A549 (cell line): Measurements from ENCODE around the gene CSTPP1. TPM values are rescaled to one million over a fixed set of nuclear protein-coding genes. Genes with fewer than 3 reads are reported as not detected.

Source experiments
- ATAC-seq, 2 experiments: fragments of 200-7000 bp in 1 of 2; fragments of >200 bp in 1 of 2; cut with Nextera tagmentation in 1 of 2; cut with Tn5 transposase in 1 of 2; 3 replicates each; pipeline versions ENCODE4 v1.8.0 to v1.9.1; 2018 to 2020; ENCODE audit warnings: mild to moderate bottlenecking in 1 of 2, moderate library complexity in 1 of 2
- CTCF ChIA-PET: fragments of 300-600 bp; sonication (Branson Sonifier 250); formaldehyde crosslinking; extraction: SDS; loops from one replicate; lab custom pipeline; 2021; ENCODE audit warnings: antibody characterized with exemption, inconsistent platforms; lab: Yijun Ruan, JAX
- POLR2A ChIA-PET: fragments of 350-600 bp; formaldehyde crosslinking; extraction: SDS; loops from one replicate; lab custom pipeline; 2021; ENCODE audit warnings: antibody characterized with exemption, inconsistent platforms; lab: Yijun Ruan, JAX
- DNase-seq, 2 experiments: peaks; one replicate each; pipeline versions ENCODE4 v3.0.0 to v3.0.0-alpha.2; 2011 to 2016; ENCODE audit warnings: low read depth in 1 of 2, low spot score in 1 of 2
- FAIRE-seq: peaks from 2 replicates; lab custom pipeline; 2011; peaks lifted over from hg19 to GRCh38; lab: Jason Lieb, UNC
- H3K27ac ChIP-seq, 2 experiments: fragments of >200 bp; sonication (Bioruptor Twin); formaldehyde crosslinking; 3 replicates each; pipeline ENCODE4 v1.5.1; 2016 to 2017
- H3K4me1 ChIP-seq: fragments of >200 bp; sonication (Bioruptor Twin); formaldehyde crosslinking; 3 replicates; pipeline ENCODE4 v1.6.1; 2016
- H3K4me2 ChIP-seq: fragments of >200 bp; sonication (Bioruptor Twin); formaldehyde crosslinking; 3 replicates; pipeline ENCODE4 v1.6.1; 2016
- H3K4me3 ChIP-seq: fragments of >200 bp; sonication (Bioruptor Twin); formaldehyde crosslinking; 3 replicates; pipeline ENCODE4 v1.5.1; 2016
- H3K9me3 ChIP-seq: fragments of >200 bp; sonication (Bioruptor Twin); formaldehyde crosslinking; 3 replicates; pipeline ENCODE4 v1.6.1; 2016
- CBX2 ChIP-seq: fragments of 200-600 bp; sonication (generic); IDR thresholded peaks from 2 replicates; pipeline ENCODE4 v1.6.1; 2016; ENCODE audit warnings: low read depth, mild to moderate bottlenecking, borderline replicate concordance
- CHD2 ChIP-seq: fragments of 150-350 bp; IDR thresholded peaks from 2 replicates; pipeline ENCODE4 v1.6.1; 2014; ENCODE audit warnings: low read length; ENCODE audit not compliant: partially characterized antibody
- CTCF ChIP-seq: fragments of >200 bp; sonication (Bioruptor Twin); formaldehyde crosslinking; IDR thresholded peaks from 3 replicates; pipeline ENCODE4 v1.5.1; 2016
- E2F6 ChIP-seq: IDR thresholded peaks from 2 replicates; pipeline ENCODE4 v1.6.1; 2012; ENCODE audit warnings: low read depth, borderline replicate concordance
- EP300 ChIP-seq, 2 experiments: fragments of >200 bp; sonication (Bioruptor Twin); formaldehyde crosslinking; IDR thresholded peaks; 2 replicates in 1 of 2; 3 replicates in 1 of 2; pipeline ENCODE4 v1.6.1; 2016 to 2017
- FOXS1 ChIP-seq: fragments of 250-450 bp; sonication (Bioruptor Pico); IDR thresholded peaks from 2 replicates; pipeline ENCODE4 v1.5.0; 2020; ENCODE audit warnings: mild to moderate bottlenecking, moderate library complexity
- HDAC2 ChIP-seq: fragments of 200-600 bp; sonication (generic); IDR thresholded peaks from 2 replicates; pipeline ENCODE4 v1.6.1; 2016
- HES2 ChIP-seq: fragments of >200 bp; sonication (Bioruptor Twin); formaldehyde crosslinking; IDR thresholded peaks from 2 replicates; pipeline ENCODE4 v1.6.1; 2016
- HMGXB4 ChIP-seq: fragments of 250-450 bp; sonication (Bioruptor Pico); IDR thresholded peaks from 2 replicates; pipeline ENCODE4 v1.5.0; 2021; ENCODE audit warnings: mild to moderate bottlenecking, moderate library complexity, borderline replicate concordance
- HOXA7 ChIP-seq: fragments of 250-450 bp; sonication (Bioruptor Pico); IDR thresholded peaks from 2 replicates; pipeline ENCODE4 v1.5.0; 2020; ENCODE audit warnings: mild to moderate bottlenecking, moderate library complexity
- KDM1A ChIP-seq: fragments of 200-600 bp; sonication (generic); IDR thresholded peaks from 2 replicates; pipeline ENCODE4 v1.6.1; 2016; ENCODE audit warnings: low read depth, mild to moderate bottlenecking
- KDM5A ChIP-seq: fragments of 200-600 bp; sonication (generic); IDR thresholded peaks from 2 replicates; pipeline ENCODE4 v1.6.1; 2016; ENCODE audit warnings: antibody characterized with exemption, mild to moderate bottlenecking
- MAFK ChIP-seq: fragments of 450-650 bp; IDR thresholded peaks from 2 replicates; pipeline ENCODE4 v1.6.1; 2014; ENCODE audit not compliant: partially characterized antibody
- MAX ChIP-seq: IDR thresholded peaks from 2 replicates; pipeline ENCODE4 v1.6.1; 2012
- PBX3 ChIP-seq: IDR thresholded peaks from 2 replicates; pipeline ENCODE4 v1.6.1; 2012
- PHF8 ChIP-seq: fragments of 200-600 bp; sonication (generic); IDR thresholded peaks from 2 replicates; pipeline ENCODE4 v1.6.1; 2016; ENCODE audit warnings: low read depth, mild to moderate bottlenecking, antibody characterized with exemption, moderate library complexity, borderline replicate concordance
- POLR2A ChIP-seq: IDR thresholded peaks from 2 replicates; pipeline ENCODE4 v1.6.1; 2012; ENCODE audit warnings: mild to moderate bottlenecking, low read length
- POLR2AphosphoS2 ChIP-seq: conservative IDR thresholded peaks from 2 replicates; pipeline ENCODE4 v1.6.1; 2012; ENCODE audit warnings: low read length, improper control_type of control experiment, inconsistent platforms
- RAD21 ChIP-seq, 2 experiments: fragments of >200 bp in 1 of 2; sonication (Bioruptor Twin) in 1 of 2; formaldehyde crosslinking in 1 of 2; IDR thresholded peaks in 1 of 2; conservative IDR thresholded peaks in 1 of 2; 2 replicates in 1 of 2; 3 replicates in 1 of 2; pipeline ENCODE4 v1.6.1; 2012 to 2018; ENCODE audit warnings: inconsistent platforms in 1 of 2
- RCOR1 ChIP-seq: fragments of 150-350 bp; IDR thresholded peaks from 2 replicates; pipeline ENCODE4 v1.6.1; 2014; ENCODE audit warnings: antibody characterized with exemption, low read length, low read depth
- RNF2 ChIP-seq: fragments of 200-600 bp; sonication (generic); IDR thresholded peaks from 2 replicates; pipeline ENCODE4 v1.6.1; 2016; ENCODE audit warnings: low read depth, mild to moderate bottlenecking, antibody characterized with exemption, moderate library complexity, borderline replicate concordance
- SREBF2 ChIP-seq: fragments of 450-650 bp; IDR thresholded peaks from 2 replicates; pipeline ENCODE4 v1.6.1; 2014; ENCODE audit warnings: mild to moderate bottlenecking, moderate library complexity
- TFCP2L1 ChIP-seq: fragments of 250-450 bp; sonication (Bioruptor Pico); IDR thresholded peaks from 2 replicates; pipeline ENCODE4 v1.5.0; 2021; ENCODE audit warnings: mild to moderate bottlenecking
- ZC3H11A ChIP-seq: fragments of 450-650 bp; IDR thresholded peaks from 2 replicates; pipeline ENCODE4 v1.6.1; 2014; ENCODE audit warnings: antibody characterized with exemption, mild to moderate bottlenecking
- ZFP36 ChIP-seq: fragments of 450-650 bp; IDR thresholded peaks from 2 replicates; pipeline ENCODE4 v1.6.1; 2014; ENCODE audit warnings: borderline replicate concordance; ENCODE audit not compliant: partially characterized antibody
- WGBS: methylation state at CpG from one replicate; pipeline ENCODE4 v1.1.6; 2017; ENCODE audit errors: missing lambda C conversion rate; 5-methylcytosine and 5-hydroxymethylcytosine counted together
- polyA plus RNA-seq, 4 experiments: library from polyadenylated mRNA; depleted of rRNA in 3 of 4; stranded (reverse); fragments of >200 nt; fragmentation: RNase III in 1 of 4; extraction: RNeasy Plus Mini Kit Qiagen cat#74134 plus additional on column Dnase treatment in 1 of 4; gene quantifications; 2 replicates in 3 of 4; 3 replicates in 1 of 4; pipeline ENCODE4 v1.2.3, GENCODE V29; 2011 to 2017

Gene CSTPP1
- polyA plus RNA-seq, 2 of the 4 experiments (the other 2 are of a cell fraction): 31.5 to 34.5 TPM

- H3K27ac ChIP-seq: no peak overlapping the region
- ChIA-PET POLR2A (interaction anchor here (1.2 kb wide), 1 partner anchor 256 kb away, joined by 3 read pairs; no protein-coding TSS in a partner anchor), CTCF (interaction anchor here (0.7 to 7.0 kb wide), 6 partner anchors 9 to 253 kb away, joined by 3 to 31 read pairs (median 4); partner anchors contain the start of gene CSTPP1)
- no peak for ATAC-seq
- WGBS: 95% methylated on average over 4 of the region's 4 CpGs
- H3K4me1 ChIP-seq: no peaks in the 10 kb centered on the region
- no peak for DNase-seq
- FAIRE-seq: no peak
- no peak overlapping the region for H3K4me2 ChIP-seq
- TF ChIP-seq HOXA7 (CRISPR knock-in tag) (no peak), EP300 (IDR thresholded peaks at IDR 0.05) (no peak), POLR2A (no peak), MAX (no peak), CHD2 (no peak), HES2 (no peak), RCOR1 (no peak), ZC3H11A (no peak), KDM5A (no peak), PBX3 (no peak), HDAC2 (no peak), CBX2 (no peak), POLR2AphosphoS2 (no peak), E2F6 (no peak), ZFP36 (no peak), CTCF (no peak)
- no peak overlapping the region for H3K4me3 ChIP-seq
- no peaks in the 10 kb centered on the region for H3K9me3 ChIP-seq
These were observed 29.0 kb upstream of the CSTPP1 start for GRCh38 chr11:46907606-46908005.

- no peak for ATAC-seq
- Histone ChIP-seq H3K4me1 (peaks cover 3% of the 10 kb centered on the region; the same call in 1 of the 3 replicates), H3K27ac (no peak overlapping the region), H3K4me2 (no peak overlapping the region), H3K4me3 (no peak overlapping the region), H3K9me3 (no peaks in the 10 kb centered on the region)
- ChIA-PET POLR2A (interaction anchor here (0.6 kb wide), 1 partner anchor 32 kb away, joined by 3 read pairs; no protein-coding TSS in a partner anchor), CTCF (interaction anchor here (0.8 to 8.2 kb wide), 6 partner anchors 16 to 249 kb away, joined by 3 to 103 read pairs (median 4); no protein-coding TSS in a partner anchor)
- no peak for FAIRE-seq
- no peak for DNase-seq
- no peak for TF ChIP-seq KDM1A
- 74% methylated on average over 13 of the region's 13 CpGs for WGBS
These were observed 23.9 kb upstream of the CSTPP1 start for GRCh38 chr11:46912526-46913150.

GRCh38 chr11:46913484-46913883 lies 23.1 kb upstream of the CSTPP1 start:
- DNase-seq: no peak
- TF ChIP-seq PHF8: no peak
- no peak for TF ChIP-seq RNF2
- TF ChIP-seq HES2: no peak
- TF ChIP-seq RAD21 (conservative IDR thresholded peaks at IDR 0.05 in 1 of 2, IDR thresholded peaks at IDR 0.05 in 1 of 2): no peak
- no peak for TF ChIP-seq FOXS1 (CRISPR knock-in tag)
- TF ChIP-seq E2F6: no peak
- TF ChIP-seq MAX: no peak
- no peak for TF ChIP-seq TFCP2L1 (CRISPR knock-in tag)
- TF ChIP-seq SREBF2: no peak
- no peak for TF ChIP-seq HMGXB4 (CRISPR knock-in tag)
- TF ChIP-seq MAFK: no peak

More at GRCh38 chr11:46913484-46913883, 23.1 kb upstream of the CSTPP1 start:
- POLR2A ChIA-PET: interaction anchor here (1.2 kb wide), 1 partner anchor 23 kb away, joined by 3 read pairs; the partner anchor contains the start of gene CSTPP1
- Histone ChIP-seq H3K9me3 (no peaks in the 10 kb centered on the region), H3K4me3 (no peak overlapping the region), H3K4me1 (peaks cover 3% of the 10 kb centered on the region; the same call in 1 of the 3 replicates), H3K27ac (no peak overlapping the region), H3K4me2 (no peak overlapping the region)
- FAIRE-seq (no peak), ATAC-seq (no peak)
- WGBS: 77% methylated on average over 3 of the region's 3 CpGs
- CTCF ChIA-PET: interaction anchor here (1.2 to 8.2 kb wide), 7 partner anchors 17 to 499 kb away, joined by 3 to 103 read pairs (median 5); no protein-coding TSS in a partner anchor
